Body of pancreas (tissue), 4 donors: Measurements from ENCODE around the gene ARHGAP26.

Experiments used
- CTCF ChIP-seq, 7 experiments: fragments of 450-650 bp in 4 of 7; fragments of 200-600 bp in 3 of 7; sonication (generic) in 3 of 7; IDR thresholded peaks; one replicate each; pipeline ENCODE4 v1.5.1; 2016 to 2019; ENCODE audit warnings: antibody characterized with exemption in 7 of 7
- POLR2A ChIP-seq, 3 donors: fragments of 450-650 bp; IDR thresholded peaks; one replicate each; pipeline ENCODE4 v1.6.1; 2016; ENCODE audit warnings: antibody characterized with exemption in 3 of 3, mild to moderate bottlenecking in 2 of 3

GRCh38 chr5:143205386-143205785 lies 435.2 kb downstream of the ARHGAP26 start:
- TF ChIP-seq CTCF (IDR thresholded peaks at IDR 0.05) (no peak), POLR2A (IDR thresholded peaks at IDR 0.05) (no peak)
